ENCODE measurements around the gene SRSF2.
"Not testable (repeated sequence)": the region's sequence is repeated elsewhere in the genome, so short reads cannot be mapped to it uniquely, and the experiment has no call there.

SRSF2 gene

GRCh38 chr17:76738468-76738850 is 1.3 kb upstream of the SRSF2 start:
- no peak for DNase-seq

DNA sequence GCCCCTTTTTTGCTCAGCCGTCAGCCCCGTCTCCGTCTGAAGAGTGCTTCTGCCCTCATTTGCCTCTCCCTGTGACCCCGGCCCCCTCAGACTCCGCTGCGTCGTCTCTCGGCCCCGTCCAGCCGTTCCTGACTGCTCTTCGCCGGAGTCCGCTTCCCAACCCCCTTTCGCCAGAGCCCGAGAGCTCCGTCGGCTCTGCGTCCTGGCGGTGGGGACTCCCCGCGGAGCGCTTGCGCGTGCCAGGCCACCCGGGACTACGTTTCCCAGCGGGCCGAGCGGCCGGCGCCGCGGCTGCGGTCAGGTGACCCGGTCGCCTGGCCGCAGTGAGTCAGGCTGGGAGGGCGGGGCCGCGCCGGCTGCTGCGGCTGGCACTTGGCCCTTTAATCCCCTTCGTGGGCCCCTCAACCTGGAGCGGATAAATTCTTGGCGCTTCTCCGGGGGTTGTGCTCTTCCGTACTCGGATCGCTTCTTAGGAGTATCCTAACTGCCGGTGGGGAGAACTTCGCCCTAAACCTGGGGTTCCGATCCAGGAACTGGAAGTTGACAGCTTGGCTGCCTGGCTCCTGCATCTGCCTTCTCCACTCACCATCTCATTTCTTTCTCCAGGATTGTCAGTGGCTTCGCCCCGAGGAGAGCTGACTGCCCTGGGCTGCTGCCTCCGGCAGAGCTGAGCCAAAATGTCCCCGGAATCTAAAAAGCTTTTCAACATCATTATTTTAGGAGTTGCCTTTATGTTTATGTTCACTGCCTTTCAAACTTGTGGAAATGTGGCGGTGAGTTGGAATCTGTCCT is 741 bp upstream of the SRSF2 start, which contains the start of gene MFSD11:
Gene MFSD11, plus strand, starts transcription at position 444 of the 792 bp plus-strand sequence. Its CDS starts 234 bp downstream, at position 678.
- peak in 55 of 56 donors; percentile 68 to 99 (median 91) for DNase-seq

- DNase-seq = peak in 52 of 56 donors; percentile 13 to 79 (median 52)
These were observed 616 bp downstream of the SRSF2 start for GRCh38 chr17:76736349-76737081.

DNA sequence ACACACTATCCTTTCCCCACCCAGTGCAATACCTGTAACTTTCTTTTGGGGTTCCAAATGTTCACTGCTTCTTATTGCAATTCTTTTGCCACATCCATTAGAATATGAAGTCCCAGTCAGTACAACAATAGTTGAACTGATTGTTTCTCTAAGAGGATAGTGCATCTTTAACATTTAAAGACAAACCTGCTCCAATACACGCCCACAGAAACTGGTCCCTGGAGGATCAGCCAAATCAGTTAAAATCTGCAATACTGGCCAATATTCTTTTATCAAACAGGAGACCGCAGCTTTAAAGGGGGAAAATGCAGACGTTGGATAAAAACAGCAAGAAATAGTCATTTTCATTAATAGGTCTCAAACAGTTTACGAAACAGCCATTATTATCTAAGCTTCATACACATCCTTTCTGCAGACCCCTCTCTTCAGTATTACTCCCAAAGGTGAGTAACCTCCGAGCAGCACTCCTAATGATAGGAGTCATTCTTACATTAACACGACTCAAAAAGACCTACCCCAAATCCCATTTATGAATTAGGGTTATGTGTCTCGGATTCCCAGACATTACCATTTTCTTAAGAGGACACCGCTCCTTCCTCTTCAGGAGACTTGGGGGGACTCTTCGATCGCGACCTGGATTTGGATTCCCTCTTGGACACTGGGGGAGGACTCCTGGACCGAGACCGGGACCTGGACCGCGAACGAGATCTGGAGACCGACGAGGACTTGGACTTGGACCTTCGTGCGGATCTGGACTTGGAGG is 1.4 kb downstream of the SRSF2 start:
- no peak for DNase-seq

- DNase-seq = no peak
These were observed 2.1 kb downstream of the SRSF2 start for GRCh38 chr17:76735006-76735405.

- DNase-seq = no peak
These were observed 2.9 kb downstream of the SRSF2 start for GRCh38 chr17:76734080-76734840.

DNA sequence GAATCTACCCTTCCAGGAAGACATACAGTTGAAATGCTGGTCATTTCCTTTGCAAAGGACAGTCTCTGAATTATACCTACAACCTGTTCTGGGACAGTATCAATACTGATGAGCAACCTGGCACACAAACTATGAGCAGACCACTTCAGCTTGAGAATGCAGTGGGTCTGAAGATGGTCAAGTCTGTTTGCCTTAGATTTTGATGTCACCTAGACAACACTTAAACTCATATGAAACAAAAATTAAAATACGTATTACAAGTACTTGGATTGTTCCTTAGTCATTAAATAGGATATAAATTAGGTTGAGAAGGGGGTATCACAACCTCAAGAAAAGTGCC is 3.5 kb downstream of the SRSF2 start:
- DNase-seq = no peak

GRCh38 chr17:76732734-76733617 is 4.2 kb downstream of the SRSF2 start:
- no peak for DNase-seq

DNA sequence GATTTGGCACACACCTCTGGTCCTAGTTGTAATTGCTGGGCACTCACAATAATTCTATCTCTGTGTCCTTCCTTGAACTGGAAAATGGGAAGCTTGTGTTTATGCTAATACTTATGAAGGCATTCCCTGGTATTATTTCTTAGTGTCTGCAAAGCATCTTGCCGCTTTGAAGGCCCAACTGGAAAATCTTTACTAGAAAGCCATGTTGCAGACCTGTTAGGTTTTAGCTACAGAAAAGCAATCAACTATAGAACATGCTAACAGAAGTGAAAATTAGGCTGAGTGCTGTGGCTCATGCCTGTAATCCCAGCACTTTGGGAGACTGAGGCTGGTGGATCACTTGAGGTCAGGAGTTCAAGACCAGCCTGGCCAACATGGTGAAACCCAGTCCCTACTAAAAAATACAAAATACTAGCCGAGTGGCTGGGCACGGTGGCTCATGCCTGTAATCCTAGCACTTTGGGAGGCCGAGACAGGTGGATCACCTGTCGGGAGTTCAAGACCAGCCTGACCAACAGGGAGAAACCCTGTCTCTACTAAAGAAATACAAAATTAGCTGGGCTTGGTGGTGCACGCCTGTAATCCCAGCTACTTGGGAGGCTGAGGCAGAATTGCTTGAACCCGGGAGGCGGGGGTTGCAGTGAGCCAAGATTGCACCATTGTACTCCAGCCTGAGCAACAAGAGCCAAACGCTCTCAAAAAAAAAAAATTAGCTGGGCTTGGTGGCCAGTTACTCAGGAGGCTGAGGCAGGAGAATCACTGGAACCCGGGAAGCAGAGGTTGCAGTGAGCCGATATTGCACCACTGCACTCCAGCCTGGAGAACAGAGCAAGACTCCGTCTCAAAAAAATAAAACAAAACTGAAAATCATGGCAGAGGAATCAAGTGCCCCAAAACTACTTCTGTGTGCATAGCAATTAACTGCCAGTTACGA is 5.1 kb downstream of the SRSF2 start:
- DNase-seq = not testable (repeated sequence)

DNA sequence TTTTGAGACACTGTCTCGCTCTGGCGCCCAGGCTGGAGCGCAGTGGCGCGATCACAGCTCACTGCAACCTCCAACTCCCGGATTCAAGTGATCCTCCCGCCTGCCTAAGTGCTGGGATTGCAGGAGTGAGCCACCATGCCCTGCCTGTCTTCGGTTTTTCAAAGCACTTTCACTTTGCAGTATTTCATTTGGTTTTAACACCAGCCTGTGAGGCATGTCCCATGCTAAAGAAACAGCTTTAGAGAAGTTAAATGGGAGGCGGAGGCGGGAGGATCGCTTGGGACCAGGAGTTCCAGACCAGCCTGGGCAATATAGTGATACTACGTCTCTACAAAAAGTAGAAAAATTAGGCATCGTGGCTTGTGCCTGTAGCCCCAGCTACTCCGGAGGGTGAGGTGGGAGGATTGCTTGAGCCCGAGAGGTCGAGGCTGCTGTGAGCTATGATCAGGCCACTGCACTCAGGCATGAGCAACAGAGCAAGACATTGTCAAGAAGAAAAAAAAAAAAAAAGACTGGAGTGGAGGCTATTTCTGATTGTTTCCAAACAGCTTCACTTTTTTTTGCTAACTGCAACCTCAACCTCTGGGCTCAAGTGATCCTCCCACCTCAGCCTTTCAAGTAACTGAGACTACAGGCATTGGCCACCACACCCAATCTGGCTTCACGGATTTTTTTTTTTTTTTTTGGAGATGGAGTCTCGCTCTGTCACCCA is 9.2 kb downstream of the SRSF2 start:
- DNase-seq = no peak

DNA sequence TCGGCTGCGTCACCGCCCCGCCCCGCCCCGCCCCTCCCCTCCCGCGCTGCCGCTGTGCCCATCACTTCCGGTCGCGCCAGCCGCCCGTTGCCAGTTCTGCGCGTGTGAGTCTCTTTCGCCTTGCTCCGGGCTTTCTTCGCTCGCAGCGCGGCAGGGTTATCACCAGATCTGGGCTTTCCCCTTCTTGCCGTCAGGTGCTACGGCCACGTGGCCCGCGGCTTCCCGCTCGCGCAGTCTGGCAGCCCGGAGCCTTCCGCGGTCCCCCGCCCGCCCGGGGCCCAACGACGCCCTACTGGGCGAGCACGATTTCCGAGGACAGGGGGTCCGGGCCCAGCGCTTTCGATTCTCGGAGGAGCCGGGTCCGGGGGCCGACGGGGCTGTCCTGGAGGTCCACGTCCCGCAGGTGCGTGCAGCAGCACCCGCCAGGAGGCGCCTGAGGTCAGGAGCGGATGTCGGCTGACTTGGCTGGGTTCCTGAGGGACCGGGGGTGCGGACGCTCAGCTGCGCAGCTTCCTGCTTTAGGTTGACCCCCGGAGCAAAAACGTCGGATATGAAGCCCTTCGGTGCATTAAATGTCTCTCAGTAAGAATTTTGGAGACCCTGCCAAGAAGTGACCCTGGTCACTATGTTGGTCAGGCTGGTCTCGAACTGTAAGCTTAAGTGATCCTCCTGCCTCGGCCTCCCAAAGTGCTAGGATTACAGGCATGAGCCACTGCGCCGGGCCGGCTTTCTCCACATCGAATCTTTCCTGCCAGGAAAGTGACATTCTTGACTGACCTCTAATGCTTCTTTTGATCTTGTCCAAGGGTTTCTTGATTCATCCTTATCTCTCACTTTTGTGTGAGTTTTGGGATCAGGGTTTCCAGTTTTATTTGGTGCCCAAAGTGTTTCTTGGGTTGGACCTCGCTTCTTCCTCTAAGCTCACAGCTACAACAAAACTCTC is 10.1 kb downstream of the SRSF2 start, which contains the start of gene METTL23:
Gene METTL23, plus strand, starts transcription at position 64 of the 943 bp plus-strand sequence. CDS start 2,872 bp downstream, outside the sequence.
- DNase-seq = peak in 30 of 56 donors; percentile 48 to 85 (median 72)

DNA sequence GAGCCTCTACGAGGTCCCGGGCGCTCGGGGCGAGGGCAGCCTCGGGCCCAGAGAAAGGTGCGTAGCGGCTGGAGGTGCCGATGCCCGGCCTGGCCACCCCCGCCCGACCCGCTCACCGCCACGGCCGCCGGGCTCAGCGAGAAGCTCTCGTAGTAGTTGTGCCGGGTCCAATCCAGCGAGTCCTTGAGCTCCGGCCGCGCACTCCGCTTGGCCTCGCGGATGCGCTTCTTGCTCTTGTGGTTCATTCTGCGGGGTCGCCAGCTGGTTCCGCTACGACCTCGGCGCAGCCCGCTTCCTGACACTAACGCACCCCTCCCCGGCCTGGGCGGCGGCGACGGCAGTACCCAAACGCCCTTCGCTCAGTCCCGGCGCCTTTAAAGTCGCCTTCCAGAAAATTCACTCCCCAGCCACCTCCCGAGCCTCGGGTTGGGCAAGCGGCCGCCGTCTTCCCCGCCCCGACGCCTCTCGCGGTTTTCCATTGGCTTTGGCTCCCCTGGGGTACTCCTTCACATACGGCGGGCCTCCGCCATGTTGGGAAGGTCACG is 10.8 kb downstream of the SRSF2 start, which contains the start of gene JMJD6:
Gene JMJD6, minus strand, starts transcription at position 376 of the 545 bp plus-strand sequence. Its CDS starts 131 bp downstream, at position 245.
- DNase-seq = peak; percentile 67 to 99 (median 95)

- DNase-seq = peak in 24 of 56 donors; percentile 28 to 69 (median 44)
These were observed 11.4 kb downstream of the SRSF2 start for GRCh38 chr17:76725580-76726230.

GRCh38 chr17:76723812-76724211 is 13.3 kb downstream of the SRSF2 start:
- no peak for DNase-seq

DNA sequence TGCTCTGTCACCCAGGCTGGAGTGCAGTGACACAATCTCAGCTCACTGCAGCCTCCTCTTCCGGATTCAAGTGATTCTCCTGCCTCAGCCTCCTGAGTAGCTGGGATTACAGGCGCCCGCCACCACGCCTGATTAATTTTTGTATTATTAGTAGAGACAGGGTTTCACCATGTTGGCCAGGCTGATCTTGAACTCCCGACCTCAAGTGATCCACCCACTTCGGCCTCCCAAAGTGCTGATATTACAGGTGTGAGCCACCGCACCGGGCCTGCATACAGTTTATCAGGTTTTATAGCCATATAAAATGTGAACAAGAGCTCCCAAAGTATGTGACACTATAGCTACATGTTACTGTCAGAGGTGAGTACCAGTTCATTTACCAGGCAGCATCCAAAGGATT is 14.2 kb downstream of the SRSF2 start:
- not testable (repeated sequence) for DNase-seq

DNA sequence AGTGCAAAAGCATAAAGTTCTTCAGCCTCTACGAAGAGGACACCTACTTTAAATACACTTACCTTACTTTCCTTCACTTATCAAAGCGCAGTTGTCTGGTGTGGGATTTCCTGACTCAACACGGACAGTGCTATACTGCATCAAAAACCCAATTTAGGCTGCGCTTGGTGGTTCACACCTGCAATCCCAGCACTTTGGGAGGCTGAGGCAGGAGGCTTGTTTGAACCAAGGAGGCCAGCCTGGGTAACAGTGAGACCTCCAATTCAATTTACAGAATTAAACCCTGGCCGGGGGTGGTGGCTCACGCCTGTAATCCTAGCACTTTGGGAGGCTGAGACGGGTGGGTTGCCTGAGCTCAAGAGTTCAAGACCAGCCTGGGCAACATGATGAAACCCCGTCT is 14.9 kb downstream of the SRSF2 start:
- no peak for DNase-seq

Data from amygdala (tissue), 56 donors.